ENCODE measurements around the gene CRTAC1.

GRCh38 chr10:98020784-98021183, 9.6 kb downstream of the CRTAC1 start:
- TF ChIP-seq POLR2A (IDR thresholded peaks at IDR 0.05) (no peak), CTCF (IDR thresholded peaks at IDR 0.05) (no peak)

Measured in lower leg skin (tissue), 3 donors.